CD4-positive, alpha-beta memory T cell (primary cell): ENCODE data around the gene TAGLN2. TPM values are rescaled to one million over a fixed set of nuclear protein-coding genes. Genes with fewer than 3 reads are reported as not detected.

ENCODE experiments used
- CTCF ChIA-PET: fragments of 350-600 bp; sonication (Branson Sonifier 250); formaldehyde crosslinking; loops from one replicate; lab custom pipeline; 2021; ENCODE audit warnings: inconsistent platforms; ENCODE audit not compliant: partially characterized antibody; lab: Charles Lee
- POLR2A ChIA-PET: fragments of 350-600 bp; sonication (Branson Sonifier 250); formaldehyde crosslinking; loops from one replicate; lab custom pipeline; 2021; ENCODE audit not compliant: partially characterized antibody; lab: Charles Lee
- DNase-seq, 5 donors: peaks; one replicate each; pipeline versions ENCODE4 v3.0.0 to v3.0.0-alpha.2; 2020 to 2022; ENCODE audit warnings: mixed read lengths in 1 of 5
- H3K27ac ChIP-seq: one replicate; pipeline ENCODE4 v1.7.0; 2013; ENCODE audit warnings: low read depth, low read length
- H3K27me3 ChIP-seq: 2 replicates; pipeline ENCODE4 v1.7.0; 2013; ENCODE audit warnings: mild to moderate bottlenecking, low read length, moderate library complexity; ENCODE audit not compliant: insufficient read depth
- H3K36me3 ChIP-seq: 2 replicates; pipeline ENCODE4 v1.7.0; 2013; ENCODE audit warnings: mild to moderate bottlenecking, low read length, moderate library complexity; ENCODE audit not compliant: insufficient read depth
- H3K4me1 ChIP-seq: 2 replicates; pipeline ENCODE4 v1.7.0; 2013; ENCODE audit warnings: mild to moderate bottlenecking, low read length, moderate library complexity; ENCODE audit not compliant: insufficient read depth
- H3K4me3 ChIP-seq, 2 donors: one replicate each; pipeline ENCODE4 v1.7.0; 2013; ENCODE audit warnings: low read length in 2 of 2, mild to moderate bottlenecking in 1 of 2
- H3K9me3 ChIP-seq, 2 donors: one replicate each; pipeline ENCODE4 v1.7.0; 2013; ENCODE audit warnings: low read length in 2 of 2, control low read depth in 1 of 2; ENCODE audit not compliant: control insufficient read depth in 1 of 2
- H3K27ac Mint-ChIP-seq, 7 donors: one replicate each; pipeline ENCODE4 v1.8.0; 2020 to 2021; ENCODE audit warnings: mixed read lengths in 7 of 7, mild to moderate bottlenecking in 6 of 7, inconsistent platforms in 3 of 7, moderate library complexity in 3 of 7
- H3K27me3 Mint-ChIP-seq, 2 donors: one replicate each; pipeline ENCODE4 v1.8.0; 2020 to 2021; ENCODE audit warnings: mixed read lengths in 2 of 2
- H3K36me3 Mint-ChIP-seq, 2 donors: one replicate each; pipeline ENCODE4 v1.8.0; 2020 to 2021; ENCODE audit warnings: mixed read lengths in 2 of 2, inconsistent platforms in 1 of 2, mild to moderate bottlenecking in 1 of 2
- H3K4me1 Mint-ChIP-seq, 4 donors: one replicate each; pipeline ENCODE4 v1.8.0; 2020 to 2021; ENCODE audit warnings: mixed read lengths in 4 of 4, mild to moderate bottlenecking in 1 of 4
- H3K4me3 Mint-ChIP-seq, 8 donors: one replicate each; pipeline ENCODE4 v1.8.0; 2020 to 2021; ENCODE audit warnings: mixed read lengths in 8 of 8, mild to moderate bottlenecking in 7 of 8, moderate library complexity in 6 of 8, inconsistent platforms in 3 of 8
- H3K9me3 Mint-ChIP-seq, 8 donors: one replicate each; pipeline ENCODE4 v1.8.0; 2020 to 2021; ENCODE audit warnings: mixed read lengths in 8 of 8, mild to moderate bottlenecking in 5 of 8, inconsistent platforms in 3 of 8, moderate library complexity in 1 of 8
- intact Hi-C: fragments of 100-400 bp; cut with micrococcal nuclease; formaldehyde crosslinking; loops from one replicate; pipeline ENCODE4 v1.15.1; 2023
- polyA plus RNA-seq, 2 donors: library from polyadenylated mRNA; unstranded; fragments of 300-500 nt; fragmentation: Illumina TruSeq; gene quantifications; one replicate each; pipeline ENCODE4 v1.2.3, GENCODE V29; 2021
- total RNA-seq, 2 experiments: library from RNA; stranded (reverse); gene quantifications; one replicate each; pipeline ENCODE4 v1.2.3, GENCODE V29; 2021

TAGLN2 gene
- total and polyA plus RNA-seq, 4 experiments from 2014 or later, result 196 to 1,289 (median 611) TPM

- Histone ChIP-seq H3K4me1 (peaks cover 61% of the 10 kb centered on the region), H3K27me3 (no peaks in the 10 kb centered on the region), H3K4me3 (peak overlapping the region in 1 of 2 donors; percentile 93), H3K9me3 (no peaks in the 10 kb centered on the region), H3K27ac (peak overlapping the region; percentile 98), H3K36me3 (peaks cover 38% of the 10 kb centered on the region)
- peaks cover 42 to 80% of the 10 kb centered on the region in 2 donors for H3K36me3 Mint-ChIP-seq
- H3K27me3 Mint-ChIP-seq, result peaks cover 0 to 5% of the 10 kb centered on the region in 2 donors
- peak in 1 of 5 donors; percentile 59 for DNase-seq
- CTCF ChIA-PET, result interaction anchor here (1.1 to 6.9 kb wide), 6 partner anchors 10 to 164 kb away, joined by 3 to 87 read pairs (median 6); no protein-coding TSS in a partner anchor
- peak overlapping the region; percentile 99 to 100 (median 100) for H3K27ac Mint-ChIP-seq
- H3K4me3 Mint-ChIP-seq, result peak overlapping the region; percentile 85 to 99 (median 97)
- peaks cover 0 to 9% (median 0%) of the 10 kb centered on the region in 8 donors for H3K9me3 Mint-ChIP-seq
- POLR2A ChIA-PET, result interaction anchor here (2.9 to 5.1 kb wide), 3 partner anchors 30 to 140 kb away, joined by 24 to 62 read pairs (median 36); partner anchors contain the start of genes DUSP23 and PIGM
- intact Hi-C loops, result loop anchor here (5.0 to 10.0 kb wide), 2 partner anchors 69 to 344 kb away; partner anchors contain the start of gene DCAF8
- peaks cover 35 to 86% (median 54%) of the 10 kb centered on the region in 4 donors for H3K4me1 Mint-ChIP-seq
These were observed 4.1 kb downstream of the TAGLN2 start for GRCh38 chr1:159921251-159921650.

- intact Hi-C loops, result loop anchor here (5.0 to 10.0 kb wide), 2 partner anchors 68 to 344 kb away; partner anchors contain the start of gene DCAF8
- H3K36me3 Mint-ChIP-seq, result peaks cover 42 to 86% of the 10 kb centered on the region in 2 donors
- Histone ChIP-seq H3K4me3 (no peak overlapping the region), H3K9me3 (no peaks in the 10 kb centered on the region), H3K27ac (peak overlapping the region; percentile 98), H3K4me1 (peaks cover 55% of the 10 kb centered on the region), H3K27me3 (no peaks in the 10 kb centered on the region), H3K36me3 (peaks cover 38% of the 10 kb centered on the region)
- H3K27ac Mint-ChIP-seq, result peak overlapping the region; percentile 99 to 100 (median 100)
- CTCF ChIA-PET, result interaction anchor here (2.4 to 6.9 kb wide), 2 partner anchors 9 to 29 kb away, joined by 8 to 87 read pairs; no protein-coding TSS in a partner anchor
- DNase-seq, result no peak
- peaks cover 35 to 86% (median 51%) of the 10 kb centered on the region in 4 donors for H3K4me1 Mint-ChIP-seq
- H3K4me3 Mint-ChIP-seq, result peak overlapping the region in 7 of 8 donors; percentile 54 to 99 (median 96)
- POLR2A ChIA-PET, result interaction anchor here (0.6 kb wide), 1 partner anchor 109 kb away, joined by 4 read pairs; no protein-coding TSS in a partner anchor
- H3K9me3 Mint-ChIP-seq, result peaks cover 0 to 9% (median 0%) of the 10 kb centered on the region in 8 donors
- H3K27me3 Mint-ChIP-seq, result peaks cover 0 to 5% of the 10 kb centered on the region in 2 donors
These were observed 4.7 kb downstream of the TAGLN2 start for GRCh38 chr1:159920651-159921050.

- H3K36me3 Mint-ChIP-seq, result peaks cover 42 to 85% of the 10 kb centered on the region in 2 donors
- H3K9me3 Mint-ChIP-seq, result peaks cover 0 to 7% (median 0%) of the 10 kb centered on the region in 8 donors
- Histone ChIP-seq H3K9me3 (no peaks in the 10 kb centered on the region), H3K27me3 (no peaks in the 10 kb centered on the region), H3K27ac (peak overlapping the region; percentile 98), H3K4me3 (no peak overlapping the region), H3K36me3 (peaks cover 38% of the 10 kb centered on the region), H3K4me1 (peaks cover 54% of the 10 kb centered on the region)
- intact Hi-C loops, result loop anchor here (5.0 to 10.0 kb wide), 2 partner anchors 68 to 345 kb away; partner anchors contain the start of gene DCAF8
- H3K27ac Mint-ChIP-seq, result peak overlapping the region; percentile 99 to 100 (median 100)
- peaks cover 0 to 2% of the 10 kb centered on the region in 2 donors for H3K27me3 Mint-ChIP-seq
- ChIA-PET CTCF (interaction anchor here (2.4 to 6.9 kb wide), 2 partner anchors 8 to 29 kb away, joined by 8 to 87 read pairs; no protein-coding TSS in a partner anchor), POLR2A (interaction anchor here (0.6 kb wide), 1 partner anchor 109 kb away, joined by 4 read pairs; no protein-coding TSS in a partner anchor)
- peaks cover 36 to 85% (median 54%) of the 10 kb centered on the region in 4 donors for H3K4me1 Mint-ChIP-seq
- DNase-seq, result no peak
- H3K4me3 Mint-ChIP-seq, result peak overlapping the region in 1 of 8 donors; percentile 99
These were observed 5.1 kb downstream of the TAGLN2 start for GRCh38 chr1:159920202-159920601.

- peak overlapping the region in 1 of 8 donors; percentile 22 for H3K4me3 Mint-ChIP-seq
- no peak for DNase-seq
- H3K4me1 ChIP-seq, result peaks cover 59% of the 10 kb centered on the region
- H3K9me3 ChIP-seq, result no peaks in the 10 kb centered on the region
- H3K4me3 ChIP-seq, result no peak overlapping the region
- H3K36me3 Mint-ChIP-seq, result peaks cover 42 to 81% of the 10 kb centered on the region in 2 donors
- no peaks in the 10 kb centered on the region for H3K27me3 ChIP-seq
- peak overlapping the region; percentile 98 for H3K27ac ChIP-seq
- ChIA-PET POLR2A (interaction anchor here (1.1 kb wide), 1 partner anchor 15 kb away, joined by 3 read pairs; no protein-coding TSS in a partner anchor), CTCF (no interaction called here)
- peaks cover 40 to 87% (median 61%) of the 10 kb centered on the region in 4 donors for H3K4me1 Mint-ChIP-seq
- H3K9me3 Mint-ChIP-seq, result peaks cover 0 to 8% (median 0%) of the 10 kb centered on the region in 8 donors
- H3K36me3 ChIP-seq, result peaks cover 38% of the 10 kb centered on the region
- H3K27ac Mint-ChIP-seq, result peak overlapping the region in 5 of 7 donors; percentile 78 to 100 (median 93)
- peaks cover 0 to 2% of the 10 kb centered on the region in 2 donors for H3K27me3 Mint-ChIP-seq
- intact Hi-C loops, result no loop called here
These were observed 6.0 kb downstream of the TAGLN2 start for GRCh38 chr1:159919236-159919865.

GRCh38 chr1:159918352-159919200, 6.7 kb downstream of the TAGLN2 start:
- Mint-ChIP-seq H3K36me3 (peaks cover 42 to 74% of the 10 kb centered on the region in 2 donors), H3K9me3 (peaks cover 0 to 2% (median 0%) of the 10 kb centered on the region in 8 donors), H3K4me3 (peak overlapping the region in 3 of 8 donors; percentile 12 to 47 (median 39)), H3K27ac (peak overlapping the region; percentile 36 to 100 (median 89)), H3K4me1 (peaks cover 48 to 87% (median 69%) of the 10 kb centered on the region in 4 donors), H3K27me3 (no peaks in the 10 kb centered on the region)
- Histone ChIP-seq H3K9me3 (no peaks in the 10 kb centered on the region), H3K27ac (no peak overlapping the region), H3K4me1 (peaks cover 67% of the 10 kb centered on the region), H3K27me3 (no peaks in the 10 kb centered on the region), H3K4me3 (no peak overlapping the region), H3K36me3 (peaks cover 38% of the 10 kb centered on the region)
- CTCF ChIA-PET, result no interaction called here
- DNase-seq, result no peak
- intact Hi-C loops, result no loop called here
- POLR2A ChIA-PET, result interaction anchor here (1.1 kb wide), 1 partner anchor 16 kb away, joined by 3 read pairs; no protein-coding TSS in a partner anchor

- CTCF ChIA-PET, result no interaction called here
- intact Hi-C loops, result no loop called here
- H3K27ac ChIP-seq, result no peak overlapping the region
- no peaks in the 10 kb centered on the region for H3K27me3 Mint-ChIP-seq
- H3K4me1 Mint-ChIP-seq, result peaks cover 50 to 87% (median 72%) of the 10 kb centered on the region in 4 donors
- no peak overlapping the region for H3K4me3 ChIP-seq
- H3K27ac Mint-ChIP-seq, result peak overlapping the region; percentile 77 to 100 (median 91)
- peaks cover 38% of the 10 kb centered on the region for H3K36me3 ChIP-seq
- no peaks in the 10 kb centered on the region for H3K9me3 ChIP-seq
- H3K4me1 ChIP-seq, result peaks cover 70% of the 10 kb centered on the region
- H3K4me3 Mint-ChIP-seq, result peak overlapping the region in 3 of 8 donors; percentile 2 to 39 (median 10)
- no peaks in the 10 kb centered on the region for H3K27me3 ChIP-seq
- POLR2A ChIA-PET, result no interaction called here
- H3K36me3 Mint-ChIP-seq, result peaks cover 42 to 68% of the 10 kb centered on the region in 2 donors
- no peak for DNase-seq
- peaks cover 0 to 2% (median 0%) of the 10 kb centered on the region in 8 donors for H3K9me3 Mint-ChIP-seq
These were observed 7.6 kb downstream of the TAGLN2 start for GRCh38 chr1:159917533-159918351.
